ENCODE data around the gene DDB1.

DNA sequence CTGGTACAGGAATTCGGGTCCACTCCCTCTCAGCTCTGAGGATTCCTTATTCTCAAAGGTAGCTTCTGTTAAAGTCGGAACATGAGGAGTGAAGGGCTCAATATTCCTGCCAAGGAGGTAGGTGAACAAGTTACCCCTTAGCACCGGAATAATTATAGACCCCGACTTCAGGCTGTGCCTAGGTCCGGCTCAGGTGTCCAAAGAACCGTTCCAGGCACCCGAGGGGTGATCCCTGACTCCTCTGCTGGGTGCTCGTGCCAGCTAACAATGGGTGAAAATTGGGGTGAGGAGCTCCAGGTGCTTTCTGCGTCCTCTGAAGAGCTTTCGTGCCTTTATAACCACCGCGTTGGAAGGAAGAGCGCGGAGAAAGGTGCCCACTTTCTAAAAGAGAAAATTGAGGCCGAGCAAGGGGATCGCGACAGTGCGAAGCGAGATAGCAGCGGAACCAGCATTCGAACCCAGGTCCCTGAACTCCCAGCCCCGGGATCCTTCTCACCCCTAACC, 28.4 kb upstream of the DDB1 start:
- TF ChIP-seq MXI1 (IDR thresholded peaks at IDR 0.05; ENCODE audit: low read depth, low read length): no peak
- TF ChIP-seq SMC3 (IDR thresholded peaks at IDR 0.05; ENCODE audit: low read depth, low read length): no peak
- TF ChIP-seq, protein P1, sequence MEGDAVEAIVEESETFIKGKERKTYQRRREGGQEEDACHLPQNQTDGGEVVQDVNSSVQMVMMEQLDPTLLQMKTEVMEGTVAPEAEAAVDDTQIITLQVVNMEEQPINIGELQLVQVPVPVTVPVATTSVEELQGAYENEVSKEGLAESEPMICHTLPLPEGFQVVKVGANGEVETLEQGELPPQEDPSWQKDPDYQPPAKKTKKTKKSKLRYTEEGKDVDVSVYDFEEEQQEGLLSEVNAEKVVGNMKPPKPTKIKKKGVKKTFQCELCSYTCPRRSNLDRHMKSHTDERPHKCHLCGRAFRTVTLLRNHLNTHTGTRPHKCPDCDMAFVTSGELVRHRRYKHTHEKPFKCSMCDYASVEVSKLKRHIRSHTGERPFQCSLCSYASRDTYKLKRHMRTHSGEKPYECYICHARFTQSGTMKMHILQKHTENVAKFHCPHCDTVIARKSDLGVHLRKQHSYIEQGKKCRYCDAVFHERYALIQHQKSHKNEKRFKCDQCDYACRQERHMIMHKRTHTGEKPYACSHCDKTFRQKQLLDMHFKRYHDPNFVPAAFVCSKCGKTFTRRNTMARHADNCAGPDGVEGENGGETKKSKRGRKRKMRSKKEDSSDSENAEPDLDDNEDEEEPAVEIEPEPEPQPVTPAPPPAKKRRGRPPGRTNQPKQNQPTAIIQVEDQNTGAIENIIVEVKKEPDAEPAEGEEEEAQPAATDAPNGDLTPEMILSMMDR (IDR thresholded peaks at IDR 0.05): no peak
- TF ChIP-seq TCF12 (IDR thresholded peaks at IDR 0.05): no peak

All from SK-N-SH (cell line).